GM08714 (cell line): ENCODE data around the gene DDAH1.

Experiments used
- H3K4me3 ChIP-seq: fragments of 200-500 bp; sonication (Bioruptor generic); 2 replicates; pipeline ENCODE4 v1.5.1; 2014; ENCODE audit warnings: mild to moderate bottlenecking, low read length, inconsistent platforms
- ZNF274 ChIP-seq: IDR thresholded peaks from 2 replicates; pipeline ENCODE4 v1.6.1; 2012; ENCODE audit warnings: mild to moderate bottlenecking, low read depth, low read length

The DDAH1 gene

DNA sequence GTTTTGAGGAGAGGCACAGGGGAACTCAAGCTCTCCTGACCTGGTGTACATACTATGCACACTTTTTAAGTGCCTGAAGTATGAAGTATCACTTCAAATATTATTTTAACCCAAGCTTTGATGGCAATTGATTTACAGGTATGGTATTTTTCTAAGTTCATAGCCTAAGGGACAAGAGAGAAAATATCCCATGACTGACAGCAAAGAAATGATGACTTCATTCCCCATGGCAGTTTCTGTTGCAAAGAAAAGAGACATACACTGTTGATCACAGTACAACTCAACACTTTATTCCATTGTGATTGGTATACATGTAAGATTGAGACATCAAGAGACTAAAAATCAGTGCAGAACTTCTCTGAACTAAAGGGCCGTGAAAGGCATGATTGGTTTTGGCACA is 146.7 kb downstream of the DDAH1 start:
- no peak overlapping the region for H3K4me3 ChIP-seq
- no peak for TF ChIP-seq ZNF274

DNA sequence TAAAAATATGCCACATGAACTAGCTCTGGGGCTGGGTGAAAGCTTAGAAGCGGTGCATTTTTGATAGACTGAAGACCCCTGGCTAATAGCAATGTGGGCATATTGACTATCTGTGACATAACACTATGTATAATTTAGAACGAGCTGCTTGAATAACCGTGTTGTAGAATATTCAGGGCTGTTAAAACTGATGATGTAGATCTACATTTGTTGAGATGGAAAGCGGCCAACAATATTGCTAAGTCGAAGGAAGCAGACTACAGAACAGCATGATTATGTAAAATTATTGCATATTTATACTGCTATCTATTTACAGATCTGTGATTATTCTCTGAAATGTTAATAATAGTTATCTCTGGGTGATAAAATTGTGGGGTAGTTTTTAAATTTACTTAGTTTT is 147.4 kb downstream of the DDAH1 start:
- TF ChIP-seq ZNF274 = no peak
- no peak overlapping the region for H3K4me3 ChIP-seq

DNA sequence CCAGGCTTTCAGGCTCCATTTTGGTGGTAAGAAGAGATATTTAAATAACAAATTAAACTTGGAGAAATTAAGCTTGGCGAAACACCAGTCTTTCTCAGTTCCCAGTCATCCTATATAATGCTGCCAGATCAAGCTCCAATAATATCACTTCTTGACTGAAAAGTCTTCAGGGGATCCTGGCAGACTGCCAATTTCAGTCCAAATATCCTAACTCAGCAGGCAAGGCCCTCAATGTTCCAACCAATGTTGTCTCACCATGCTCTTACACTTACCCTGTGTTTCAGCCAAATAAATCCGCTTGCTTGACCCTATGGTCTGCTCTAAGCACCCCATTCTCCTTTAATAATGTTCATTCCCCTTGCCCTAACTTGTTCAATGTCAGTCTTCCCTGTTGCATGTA is 148.6 kb downstream of the DDAH1 start:
- no peak overlapping the region for H3K4me3 ChIP-seq
- no peak for TF ChIP-seq ZNF274

DNA sequence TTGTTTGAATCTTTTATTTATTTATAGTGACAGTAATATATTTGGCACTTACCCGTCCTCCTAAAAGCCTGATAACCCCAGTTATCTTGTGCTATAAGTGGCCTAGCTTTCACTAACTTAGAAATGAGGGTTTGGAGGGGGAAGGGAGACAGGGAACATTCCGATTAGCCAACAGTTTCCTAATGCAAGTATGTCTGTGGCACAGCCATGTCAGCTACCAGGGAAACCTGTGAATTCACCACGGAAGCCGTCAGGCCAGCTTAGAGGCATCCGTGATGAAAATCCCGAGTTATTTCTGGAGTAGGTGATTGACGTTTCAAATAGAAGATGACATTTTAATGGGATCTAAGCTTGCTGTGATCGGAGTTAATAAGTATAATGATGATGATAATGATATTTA is 149.2 kb downstream of the DDAH1 start:
- no peak overlapping the region for H3K4me3 ChIP-seq
- no peak for TF ChIP-seq ZNF274

DNA sequence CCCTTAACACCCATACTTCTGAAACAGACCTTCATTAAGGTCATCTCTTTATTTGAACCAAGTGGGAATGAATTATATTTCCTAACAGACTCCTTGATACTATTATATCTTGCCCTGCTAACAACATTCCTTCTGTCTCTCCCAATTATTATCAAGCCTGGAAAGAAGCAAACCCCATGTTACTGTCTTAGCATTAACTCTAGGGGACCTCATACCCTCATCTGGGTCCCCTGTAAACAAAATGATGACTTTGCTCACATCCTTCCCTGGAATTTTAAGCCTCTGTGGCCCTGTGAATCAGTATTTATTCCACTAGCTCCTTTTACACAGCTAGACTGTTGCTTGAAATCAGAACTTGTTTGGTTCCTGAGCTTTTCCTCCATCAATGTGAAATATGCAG is 150.2 kb downstream of the DDAH1 start:
- TF ChIP-seq ZNF274 = no peak
- no peak overlapping the region for H3K4me3 ChIP-seq

DNA sequence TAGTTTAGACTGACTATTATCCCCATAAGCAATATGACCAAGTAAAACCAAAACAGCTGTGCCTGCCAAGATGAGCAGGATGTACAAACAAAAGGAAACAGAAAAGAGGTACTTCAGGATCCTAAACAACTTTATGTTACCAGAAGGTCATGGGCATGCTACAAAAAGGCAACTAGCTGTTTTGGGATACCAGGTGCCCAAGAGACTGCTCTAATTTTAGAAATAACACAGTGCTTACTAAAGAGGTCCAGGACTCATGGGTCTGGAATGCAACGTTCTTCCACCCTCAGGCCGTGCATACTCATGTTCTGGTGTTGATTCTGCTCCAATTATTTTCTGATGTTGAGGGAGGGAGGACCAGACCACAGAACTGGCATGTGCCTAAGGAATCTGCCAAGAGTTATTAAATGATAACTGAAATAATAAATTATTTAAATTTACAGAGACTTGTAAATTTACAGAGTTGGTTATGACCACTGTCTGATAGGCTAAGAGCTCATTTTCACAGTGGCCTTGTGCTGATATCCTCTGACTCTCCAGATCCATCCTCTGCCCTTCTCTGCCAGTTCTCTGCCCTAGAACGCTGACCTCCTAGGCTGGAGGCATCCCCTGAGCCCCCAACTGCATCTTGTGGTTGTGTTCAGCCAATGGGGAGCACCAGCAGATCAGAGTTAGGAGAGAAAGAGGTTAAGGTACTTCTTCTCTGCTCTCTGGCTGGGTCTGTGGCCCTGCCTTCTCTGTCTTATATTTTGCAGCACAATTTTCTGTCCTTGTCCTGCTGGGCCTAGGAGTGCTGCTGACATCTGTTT is 150.9 kb downstream of the DDAH1 start:
- no peak for TF ChIP-seq ZNF274
- no peak overlapping the region for H3K4me3 ChIP-seq

DNA sequence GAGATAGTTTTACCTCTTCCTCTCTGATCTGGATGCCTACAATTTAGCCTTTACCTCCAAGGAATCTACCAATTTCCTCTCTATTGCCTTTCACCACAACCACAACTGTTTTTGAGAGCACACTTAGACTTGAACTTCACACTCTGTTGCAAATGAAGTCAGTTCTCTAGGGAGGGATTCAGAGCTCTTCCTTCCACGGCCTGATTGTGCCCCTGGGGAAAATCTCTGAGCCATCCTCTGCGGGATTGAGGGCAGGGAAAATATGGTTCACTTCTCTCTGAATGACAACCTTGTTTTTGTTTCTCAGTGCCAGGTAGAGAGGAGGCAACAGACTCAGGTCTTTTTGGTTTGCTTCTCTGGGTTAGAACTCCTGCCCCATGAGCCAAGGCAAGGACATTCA is 153.1 kb downstream of the DDAH1 start:
- no peak for TF ChIP-seq ZNF274
- H3K4me3 ChIP-seq = no peak overlapping the region

DNA sequence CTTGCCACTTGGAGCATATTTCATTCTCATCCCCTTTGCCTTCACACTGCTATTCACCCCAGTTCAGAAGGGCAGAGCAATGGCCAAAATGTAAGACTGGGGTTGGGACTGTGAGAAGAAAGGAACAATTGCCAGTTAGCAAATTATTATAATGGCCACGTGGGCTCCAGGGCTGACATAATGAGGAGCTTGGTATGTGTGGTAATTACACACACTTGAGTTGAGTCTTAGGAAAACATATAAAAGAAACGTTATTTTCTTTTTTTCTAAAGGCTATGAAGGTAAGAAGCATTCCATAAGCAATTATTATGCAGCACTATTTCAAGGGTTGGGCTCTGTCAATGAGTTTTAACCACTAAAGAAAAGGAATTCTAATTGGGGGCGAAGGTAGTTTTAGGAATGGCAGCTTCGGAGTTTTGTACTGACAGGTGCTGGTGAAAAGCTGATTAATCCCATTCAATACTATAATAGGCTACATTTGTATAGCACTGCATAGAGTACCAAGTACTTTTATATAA is 156.1 kb downstream of the DDAH1 start:
- TF ChIP-seq ZNF274 = no peak
- no peak overlapping the region for H3K4me3 ChIP-seq

DNA sequence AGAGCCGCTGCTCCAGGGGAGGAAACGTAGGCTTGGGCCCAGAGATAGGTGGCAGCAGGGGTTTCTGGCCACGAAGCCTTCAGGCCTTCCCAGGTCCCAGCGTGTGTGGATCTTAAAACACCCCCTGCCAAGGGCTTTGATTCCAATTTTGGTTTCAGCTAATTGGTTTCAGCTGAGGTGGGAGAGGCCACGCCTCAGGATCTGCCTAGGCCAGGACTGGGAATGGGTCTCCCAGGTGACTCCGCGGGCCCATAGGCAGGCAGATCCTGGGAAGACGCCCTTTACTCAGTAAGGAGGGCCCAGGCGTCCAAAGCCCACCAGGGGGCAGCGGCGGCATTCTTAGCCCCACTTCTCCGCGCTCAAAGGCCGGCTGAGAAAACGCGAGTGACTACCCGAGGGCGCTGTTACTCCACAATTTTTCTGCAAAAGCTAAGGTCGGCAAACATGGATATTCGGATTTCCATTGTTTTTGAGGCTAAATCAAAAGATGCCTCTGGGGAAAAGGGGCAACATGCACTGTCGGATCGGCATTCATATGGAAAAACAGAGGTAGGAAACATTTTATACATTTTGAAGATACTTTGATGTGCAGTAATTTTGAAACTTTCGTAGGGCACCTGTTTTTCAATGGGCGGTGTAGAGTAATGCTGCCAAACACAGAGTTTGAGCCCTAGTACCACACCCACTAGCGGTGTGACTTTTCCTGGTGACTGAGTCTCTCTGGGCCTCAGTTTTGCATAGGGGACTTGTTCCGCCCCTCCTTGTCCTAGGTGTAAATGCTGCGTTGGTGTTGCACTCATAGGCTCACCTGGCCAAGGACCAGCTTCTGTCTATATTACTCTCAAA is 156.7 kb downstream of the DDAH1 start:
- no peak for TF ChIP-seq ZNF274
- no peak overlapping the region for H3K4me3 ChIP-seq

DNA sequence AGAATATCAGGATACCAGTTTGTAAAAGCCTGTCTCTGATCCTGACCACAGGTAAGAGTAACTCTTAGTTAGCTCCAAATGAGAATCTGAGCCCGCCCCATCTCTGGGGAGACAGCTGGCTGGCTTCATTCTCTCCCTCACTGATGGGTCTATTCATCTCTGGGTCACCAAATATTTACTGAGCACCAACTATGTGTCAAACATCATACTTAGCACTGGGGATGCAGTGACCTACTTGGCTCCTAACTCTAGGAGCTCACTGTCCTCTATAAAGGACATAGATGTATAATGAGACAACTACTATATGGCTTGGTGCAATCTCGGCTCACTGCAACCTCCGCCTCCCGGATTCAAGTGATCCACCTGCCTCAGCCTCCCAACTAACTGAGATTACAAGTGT is 158.7 kb downstream of the DDAH1 start:
- no peak overlapping the region for H3K4me3 ChIP-seq
- TF ChIP-seq ZNF274 = no peak

DNA sequence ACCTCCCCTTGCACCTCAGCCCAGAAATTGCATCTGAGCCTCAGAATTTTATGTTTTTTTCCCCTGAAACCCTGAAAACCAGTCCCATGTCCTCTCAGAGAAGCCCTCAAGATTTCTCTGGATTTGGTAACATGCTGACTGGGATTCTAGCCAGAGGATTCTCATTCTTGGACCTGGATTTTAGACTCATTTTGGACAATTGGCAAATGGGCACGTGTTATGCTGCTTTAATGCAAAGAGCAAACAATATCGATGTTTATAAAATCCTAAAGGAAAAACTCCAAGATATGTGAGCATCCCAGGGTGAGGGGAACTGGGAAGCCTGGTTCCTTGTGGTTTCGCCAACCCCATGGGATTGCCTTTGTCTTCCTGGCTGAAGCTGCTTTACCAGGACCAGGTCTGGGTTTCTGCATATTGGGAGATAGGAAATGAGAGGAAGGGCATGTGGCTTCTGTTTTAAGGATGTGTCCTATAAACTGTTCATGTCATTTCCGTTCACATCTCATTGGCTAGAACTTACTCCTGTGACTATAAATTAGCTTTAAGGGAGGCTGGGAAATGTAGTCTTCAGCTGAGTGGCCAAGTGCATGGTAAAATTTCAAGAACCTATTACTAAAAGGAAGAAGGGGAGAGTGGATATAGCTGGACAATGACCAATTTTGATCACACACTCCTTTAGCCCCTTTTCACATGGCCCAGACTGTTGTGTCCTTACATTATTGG is 161.4 kb downstream of the DDAH1 start:
- H3K4me3 ChIP-seq = no peak overlapping the region
- TF ChIP-seq ZNF274 = no peak

DNA sequence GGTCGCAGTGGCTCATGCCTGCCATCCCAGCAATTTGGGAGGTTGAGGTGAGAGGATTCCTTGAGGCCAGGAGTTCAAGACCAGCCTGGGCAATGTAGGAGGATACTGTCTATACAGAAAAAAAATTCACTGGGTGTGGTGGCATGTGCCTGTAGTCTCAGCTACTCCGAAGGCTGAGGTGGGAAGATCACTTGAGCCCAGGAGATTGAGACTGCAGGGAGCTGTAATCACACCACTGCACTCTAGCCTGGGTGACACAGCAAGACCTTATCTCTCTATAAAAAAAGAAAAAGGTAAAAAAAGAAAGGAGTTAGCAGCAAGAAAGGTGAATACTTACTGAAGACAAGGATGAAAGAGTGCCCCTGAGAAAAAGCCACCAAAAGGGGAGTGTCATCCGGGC is 164.8 kb downstream of the DDAH1 start:
- H3K4me3 ChIP-seq = no peak overlapping the region
- no peak for TF ChIP-seq ZNF274

DNA sequence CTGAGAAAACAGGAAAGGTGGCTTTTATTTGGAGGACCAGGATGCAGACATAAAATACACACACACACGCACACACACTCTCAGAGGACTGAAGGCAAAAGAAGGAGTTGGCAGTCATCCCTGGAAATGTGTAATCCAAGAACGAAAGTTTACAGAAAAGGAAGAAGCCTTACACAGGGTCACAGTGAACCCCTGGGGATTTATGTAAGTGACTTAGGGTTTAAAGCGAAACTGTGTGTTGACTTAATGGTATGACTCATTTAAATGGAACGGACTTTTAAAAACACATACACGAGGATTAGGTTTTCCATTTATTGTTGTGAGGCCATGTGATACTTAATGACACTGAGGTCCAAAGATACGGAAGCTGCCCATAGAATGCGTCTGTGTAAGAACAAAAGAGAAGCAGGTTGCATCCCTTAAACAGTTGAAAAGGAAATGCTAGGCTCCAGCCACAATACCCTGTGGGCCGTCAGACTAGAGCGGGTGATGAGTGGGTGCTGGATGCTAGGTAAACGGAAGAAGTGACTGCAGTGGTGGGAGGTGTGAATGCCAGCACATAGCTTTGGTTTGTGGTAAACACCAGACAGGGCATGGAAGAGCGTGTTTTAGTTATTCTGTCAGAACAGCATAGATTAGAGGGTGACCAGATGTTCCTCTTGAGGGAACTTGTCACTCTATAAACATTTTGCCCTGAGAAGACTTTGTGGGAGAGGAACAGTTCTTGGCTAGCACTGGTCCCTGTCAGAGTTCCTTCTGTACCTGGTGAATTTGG is 166.9 kb downstream of the DDAH1 start:
- TF ChIP-seq ZNF274 = no peak
- no peak overlapping the region; the same call in 1 of the 2 replicates for H3K4me3 ChIP-seq

DNA sequence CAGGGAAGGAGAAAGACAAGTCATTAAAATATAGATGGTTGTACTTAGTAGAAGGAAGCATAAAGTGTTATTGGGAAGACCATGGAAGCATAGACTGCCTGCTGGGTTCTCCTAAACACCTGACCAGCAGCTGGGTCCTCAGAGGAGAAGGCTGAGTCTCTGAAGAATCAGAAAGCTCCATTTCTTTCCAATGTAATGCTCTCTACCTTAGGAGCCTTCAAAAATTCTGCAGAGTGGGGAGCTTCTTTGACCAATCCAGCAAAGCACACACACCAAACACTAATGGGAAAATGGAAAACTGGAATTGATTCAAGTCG is 167.5 kb downstream of the DDAH1 start:
- H3K4me3 ChIP-seq = no peak overlapping the region

More for the DNA sequence above, 167.5 kb downstream of the DDAH1 start:
- TF ChIP-seq ZNF274 = no peak
